ENCODE data around the gene RPS2. TPM values are rescaled to one million over a fixed set of nuclear protein-coding genes. Genes with fewer than 3 reads are reported as not detected.

RPS2 gene
- total RNA-seq, 1 experiment from 2014 or later: 4,395 TPM

- TF ChIP-seq AFF4 (CRISPR knock-in tag; IDR thresholded peaks at IDR 0.05; ENCODE audit: borderline replicate concordance) (no peak), RELA (CRISPR knock-in tag; IDR thresholded peaks at IDR 0.05; ENCODE audit: borderline replicate concordance) (no peak), FOXP1 (CRISPR knock-in tag; IDR thresholded peaks at IDR 0.05; ENCODE audit: borderline replicate concordance) (0 out of 2 replicates have a peak, but pooled peaks have one; percentile 24), GABPB1 (CRISPR knock-in tag; IDR thresholded peaks at IDR 0.05) (peak; percentile 51; the same call in 1 of the 2 replicates), OVOL2 (CRISPR knock-in tag; IDR thresholded peaks at IDR 0.05; ENCODE audit: borderline replicate concordance) (no peak), NFE2L1 (CRISPR knock-in tag; IDR thresholded peaks at IDR 0.05) (no peak), NR2C2 (CRISPR knock-in tag; IDR thresholded peaks at IDR 0.05) (no peak), ZNF281 (CRISPR knock-in tag; IDR thresholded peaks at IDR 0.05) (no peak), ZNF423 (CRISPR knock-in tag; IDR thresholded peaks at IDR 0.05) (0 out of 2 replicates have a peak, but pooled peaks have one; percentile 17), USF2 (CRISPR knock-in tag; IDR thresholded peaks at IDR 0.05) (peak; percentile 33), ZNF671 (CRISPR knock-in tag; IDR thresholded peaks at IDR 0.05) (0 out of 2 replicates have a peak, but pooled peaks have one; percentile 49), FOXP4 (CRISPR knock-in tag; IDR thresholded peaks at IDR 0.05) (peak; percentile 66; the same call in 1 of the 2 replicates), CREM (CRISPR knock-in tag; IDR thresholded peaks at IDR 0.05) (peak; percentile 82), SOX15 (CRISPR knock-in tag; IDR thresholded peaks at IDR 0.05) (no peak), TEAD1 (CRISPR knock-in tag; IDR thresholded peaks at IDR 0.05) (peak; percentile 83), RORB (CRISPR knock-in tag; IDR thresholded peaks at IDR 0.05) (no peak), MLX (CRISPR knock-in tag; IDR thresholded peaks at IDR 0.05) (0 out of 2 replicates have a peak, but pooled peaks have one; percentile 79), IRF1 (CRISPR knock-in tag; IDR thresholded peaks at IDR 0.05) (no peak), E2F5 (CRISPR knock-in tag; IDR thresholded peaks at IDR 0.05) (peak; percentile 87), GTF2I (CRISPR knock-in tag; conservative IDR thresholded peaks at IDR 0.05) (no peak), ZNF121 (CRISPR knock-in tag; IDR thresholded peaks at IDR 0.05) (no peak), ZNF317 (CRISPR knock-in tag; IDR thresholded peaks at IDR 0.05; ENCODE audit: borderline replicate concordance, low read depth) (no peak), ZBTB43 (CRISPR knock-in tag; IDR thresholded peaks at IDR 0.05) (0 out of 2 replicates have a peak, but pooled peaks have one; percentile 57), PREB (CRISPR knock-in tag; IDR thresholded peaks at IDR 0.05; ENCODE audit: borderline replicate concordance) (no peak)
These were observed 5.2 kb downstream of the RPS2 start, which contains the start of gene NDUFB10 (continued) for GRCh38 chr16:1959269-1960039.
